ENCODE data around the gene CPNE7. TPM values are rescaled to one million over a fixed set of nuclear protein-coding genes. Genes with fewer than 3 reads are reported as not detected.
A peak's percentile ranks its signal among the peaks of the same experiment; 100 is the strongest.

CPNE7 gene
- total RNA-seq, 1 donor from 2014 or later: 1.1 TPM

- Histone ChIP-seq H3K27me3 (ENCODE audit: control insufficient read depth, insufficient read depth, low read length) (no peaks in the 10 kb centered on the region), H3K4me3 (ENCODE audit: low read depth, low read length) (no peak overlapping the region), H3K36me3 (ENCODE audit: control insufficient read depth, insufficient read depth, low read length) (no peaks in the 10 kb centered on the region)
- DNase-seq (ENCODE audit: low read depth) (peak; percentile 23), FAIRE-seq (no peak)
- no peak for TF ChIP-seq CTCF (IDR thresholded peaks at IDR 0.05; ENCODE audit: insufficient read depth, low read length, severe bottlenecking)
Observed at GRCh38 chr16:89600427-89600826, 24.9 kb downstream of the CPNE7 start.

GRCh38 chr16:89600956-89601355, 25.4 kb downstream of the CPNE7 start:
- no peak overlapping the region for H3K4me3 ChIP-seq (ENCODE audit: low read depth, low read length)
- TF ChIP-seq CTCF (IDR thresholded peaks at IDR 0.05; ENCODE audit: insufficient read depth, low read length, severe bottlenecking): no peak
- H3K27me3 ChIP-seq (ENCODE audit: control insufficient read depth, insufficient read depth, low read length): no peaks in the 10 kb centered on the region
- FAIRE-seq: no peak
- DNase-seq (ENCODE audit: low read depth): no peak
- no peaks in the 10 kb centered on the region for H3K36me3 ChIP-seq (ENCODE audit: control insufficient read depth, insufficient read depth, low read length)

- Histone ChIP-seq H3K36me3 (ENCODE audit: control insufficient read depth, insufficient read depth, low read length) (no peaks in the 10 kb centered on the region), H3K4me3 (ENCODE audit: low read depth, low read length) (no peak overlapping the region), H3K27me3 (ENCODE audit: control insufficient read depth, insufficient read depth, low read length) (no peaks in the 10 kb centered on the region)
- no peak for TF ChIP-seq CTCF (IDR thresholded peaks at IDR 0.05; ENCODE audit: insufficient read depth, low read length, severe bottlenecking)
- FAIRE-seq (no peak), DNase-seq (ENCODE audit: low read depth) (no peak)
Observed at GRCh38 chr16:89601906-89602272, 26.3 kb downstream of the CPNE7 start.

- Histone ChIP-seq H3K4me3 (ENCODE audit: low read depth, low read length) (no peak overlapping the region), H3K27me3 (ENCODE audit: control insufficient read depth, insufficient read depth, low read length) (no peaks in the 10 kb centered on the region), H3K36me3 (ENCODE audit: control insufficient read depth, insufficient read depth, low read length) (no peaks in the 10 kb centered on the region)
- FAIRE-seq: no peak
- no peak for TF ChIP-seq CTCF (IDR thresholded peaks at IDR 0.05; ENCODE audit: insufficient read depth, low read length, severe bottlenecking)
- DNase-seq (ENCODE audit: low read depth): peak; percentile 86
Observed at GRCh38 chr16:89602273-89602951, 26.9 kb downstream of the CPNE7 start.

- no peak overlapping the region for H3K4me3 ChIP-seq (ENCODE audit: low read depth, low read length)
- FAIRE-seq (no peak), DNase-seq (ENCODE audit: low read depth) (no peak)
- H3K27me3 ChIP-seq (ENCODE audit: control insufficient read depth, insufficient read depth, low read length): no peaks in the 10 kb centered on the region
- no peaks in the 10 kb centered on the region for H3K36me3 ChIP-seq (ENCODE audit: control insufficient read depth, insufficient read depth, low read length)
- no peak for TF ChIP-seq CTCF (IDR thresholded peaks at IDR 0.05; ENCODE audit: insufficient read depth, low read length, severe bottlenecking)
Observed at GRCh38 chr16:89602952-89603590, 27.5 kb downstream of the CPNE7 start.

Data from bronchial epithelial cell (primary cell).